Neural progenitor cell (in vitro differentiated cells): Measurements from ENCODE around the gene IL3RA. TPM values are rescaled to one million over a fixed set of nuclear protein-coding genes. Genes with fewer than 3 reads are reported as not detected.
A peak's percentile ranks its signal among the peaks of the same experiment; 100 is the strongest.

Experiments used
- DNase-seq: peaks from one replicate; pipeline ENCODE4 v3.0.0-alpha.2; 2016; ENCODE audit warnings: low spot score
- H2AFZ ChIP-seq: fragments of 200-600 bp; sonication (generic); replicated peaks from 2 replicates; pipeline ENCODE4 v1.6.1; 2016; ENCODE audit warnings: antibody characterized with exemption
- H3F3A ChIP-seq: fragments of 200-600 bp; sonication (generic); 2 replicates; pipeline ENCODE4 v1.6.1; 2016; ENCODE audit warnings: antibody characterized with exemption, low read depth
- H3K27ac ChIP-seq: fragments of 200-600 bp; sonication (generic); 2 replicates; pipeline ENCODE4 v1.5.1; 2016; ENCODE audit warnings: mild to moderate bottlenecking
- H3K27me3 ChIP-seq: fragments of 200-600 bp; sonication (generic); 2 replicates; pipeline ENCODE4 v1.6.1; 2016; ENCODE audit warnings: mild to moderate bottlenecking, moderate library complexity
- H3K36me3 ChIP-seq: fragments of 200-600 bp; sonication (generic); 2 replicates; pipeline ENCODE4 v1.5.1; 2016
- H3K4me1 ChIP-seq: fragments of 200-600 bp; sonication (generic); 2 replicates; pipeline ENCODE4 v1.6.1; 2016; ENCODE audit warnings: mixed run types
- H3K4me2 ChIP-seq: fragments of 200-600 bp; sonication (generic); 2 replicates; pipeline ENCODE4 v1.6.1; 2016
- H3K4me3 ChIP-seq: fragments of 200-600 bp; sonication (generic); 2 replicates; pipeline ENCODE4 v1.5.1; 2016
- H3K79me2 ChIP-seq: fragments of 200-600 bp; sonication (generic); 2 replicates; pipeline ENCODE4 v1.6.1; 2016; ENCODE audit warnings: low read depth
- H3K9ac ChIP-seq: fragments of 200-600 bp; sonication (generic); 2 replicates; pipeline ENCODE4 v1.6.1; 2016
- H3K9me3 ChIP-seq: fragments of 200-600 bp; sonication (generic); 2 replicates; pipeline ENCODE4 v1.5.1; 2016; ENCODE audit warnings: low read depth
- H4K20me1 ChIP-seq: fragments of 200-600 bp; sonication (generic); 2 replicates; pipeline ENCODE4 v1.6.1; 2016; ENCODE audit warnings: low read depth
- H3K27ac Mint-ChIP-seq: 3 replicates; pipeline ENCODE4 v1.8.0; 2021; ENCODE audit warnings: mixed read lengths
- H3K27me3 Mint-ChIP-seq: 2 replicates; pipeline ENCODE4 v1.8.0; 2022; ENCODE audit warnings: low read depth, mild to moderate bottlenecking, inconsistent platforms, moderate library complexity, mixed read lengths; ENCODE audit not compliant: insufficient read depth
- H3K36me3 Mint-ChIP-seq: 3 replicates; pipeline ENCODE4 v1.8.0; 2021; ENCODE audit warnings: mixed read lengths
- H3K4me1 Mint-ChIP-seq: 3 replicates; pipeline ENCODE4 v1.8.0; 2021; ENCODE audit warnings: mixed read lengths
- H3K4me3 Mint-ChIP-seq: 3 replicates; pipeline ENCODE4 v1.8.0; 2021; ENCODE audit warnings: mild to moderate bottlenecking, moderate library complexity, mixed read lengths
- H3K9me3 Mint-ChIP-seq: 3 replicates; pipeline ENCODE4 v1.8.0; 2020; ENCODE audit warnings: mixed read lengths
- EZH2 ChIP-seq: fragments of 200-600 bp; sonication (generic); IDR thresholded peaks from 2 replicates; pipeline ENCODE4 v1.6.1; 2017; ENCODE audit warnings: antibody characterized with exemption, mild to moderate bottlenecking, moderate library complexity
- EZH2phosphoT487 ChIP-seq: fragments of 200-600 bp; sonication (generic); IDR thresholded peaks from 2 replicates; pipeline ENCODE4 v1.6.1; 2017; ENCODE audit warnings: antibody characterized with exemption
- total RNA-seq: library from RNA; depleted of rRNA; stranded (reverse); fragments of >200 nt; gene quantifications from 2 replicates; pipeline ENCODE4 v1.2.3, GENCODE V29; 2015; ENCODE audit warnings: low replicate concordance
- TF ChIP-seq, protein P1 (sequence below): fragments of 200-600 bp; sonication (generic); IDR thresholded peaks from 2 replicates; pipeline ENCODE4 v1.5.1; 2017; ENCODE audit warnings: antibody characterized with exemption, mild to moderate bottlenecking

The IL3RA gene
- total RNA-seq, 1 donor from 2014 or later, result not detected

DNA sequence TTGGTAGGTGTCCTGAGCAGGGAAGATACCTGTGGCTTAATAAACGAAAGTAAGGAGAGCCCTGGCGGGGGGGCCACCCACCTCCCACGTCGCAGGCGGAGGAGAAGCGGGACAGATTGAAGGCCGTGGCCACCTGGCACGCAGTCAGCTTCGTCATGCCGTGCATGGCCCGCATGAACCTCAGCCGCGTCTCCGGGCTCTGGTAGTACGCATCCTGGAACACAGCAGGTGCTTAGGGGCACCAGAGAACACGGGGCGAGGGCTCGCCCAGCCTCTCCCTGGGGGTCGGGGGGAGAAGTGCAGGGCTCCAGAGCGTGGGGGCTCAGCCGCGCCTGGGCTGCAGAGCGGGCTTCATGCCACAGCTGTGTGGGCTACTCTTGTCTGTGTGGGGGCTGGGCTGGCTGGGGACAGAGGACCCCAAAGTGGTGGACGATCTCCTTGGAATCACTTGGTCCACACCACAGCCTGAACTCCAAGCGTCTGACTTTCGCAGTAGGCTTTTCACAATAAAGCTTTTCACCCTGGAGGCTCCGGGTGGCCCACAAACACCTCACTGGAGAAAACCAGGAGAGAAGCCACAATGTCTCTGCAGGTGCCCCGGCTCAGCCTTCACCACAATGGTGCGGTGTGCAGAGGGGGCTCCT, 82.4 kb downstream of the IL3RA start:
- DNase-seq, result no peak
- Histone ChIP-seq H3K36me3 (peaks cover 13% of the 10 kb centered on the region), H3F3A (peaks cover 21% of the 10 kb centered on the region), H4K20me1 (no peaks in the 10 kb centered on the region), H3K9ac (no peak overlapping the region), H3K27me3 (no peaks in the 10 kb centered on the region), H3K4me1 (peaks cover 5% of the 10 kb centered on the region), H3K79me2 (no peaks in the 10 kb centered on the region), H3K4me2 (no peak overlapping the region), H3K4me3 (no peak overlapping the region), H2AFZ (no peak overlapping the region), H3K9me3 (no peaks in the 10 kb centered on the region), H3K27ac (peak overlapping the region; percentile 85)
- TF ChIP-seq EZH2phosphoT487, result no peak
- no peak for TF ChIP-seq EZH2
- TF ChIP-seq, protein P1, sequence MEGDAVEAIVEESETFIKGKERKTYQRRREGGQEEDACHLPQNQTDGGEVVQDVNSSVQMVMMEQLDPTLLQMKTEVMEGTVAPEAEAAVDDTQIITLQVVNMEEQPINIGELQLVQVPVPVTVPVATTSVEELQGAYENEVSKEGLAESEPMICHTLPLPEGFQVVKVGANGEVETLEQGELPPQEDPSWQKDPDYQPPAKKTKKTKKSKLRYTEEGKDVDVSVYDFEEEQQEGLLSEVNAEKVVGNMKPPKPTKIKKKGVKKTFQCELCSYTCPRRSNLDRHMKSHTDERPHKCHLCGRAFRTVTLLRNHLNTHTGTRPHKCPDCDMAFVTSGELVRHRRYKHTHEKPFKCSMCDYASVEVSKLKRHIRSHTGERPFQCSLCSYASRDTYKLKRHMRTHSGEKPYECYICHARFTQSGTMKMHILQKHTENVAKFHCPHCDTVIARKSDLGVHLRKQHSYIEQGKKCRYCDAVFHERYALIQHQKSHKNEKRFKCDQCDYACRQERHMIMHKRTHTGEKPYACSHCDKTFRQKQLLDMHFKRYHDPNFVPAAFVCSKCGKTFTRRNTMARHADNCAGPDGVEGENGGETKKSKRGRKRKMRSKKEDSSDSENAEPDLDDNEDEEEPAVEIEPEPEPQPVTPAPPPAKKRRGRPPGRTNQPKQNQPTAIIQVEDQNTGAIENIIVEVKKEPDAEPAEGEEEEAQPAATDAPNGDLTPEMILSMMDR, result no peak
- Mint-ChIP-seq H3K27ac (no peak overlapping the region), H3K4me3 (no peak overlapping the region), H3K4me1 (no peaks in the 10 kb centered on the region), H3K36me3 (peaks cover 34% of the 10 kb centered on the region), H3K27me3 (peaks cover 6% of the 10 kb centered on the region), H3K9me3 (peaks cover 22% of the 10 kb centered on the region)

DNA sequence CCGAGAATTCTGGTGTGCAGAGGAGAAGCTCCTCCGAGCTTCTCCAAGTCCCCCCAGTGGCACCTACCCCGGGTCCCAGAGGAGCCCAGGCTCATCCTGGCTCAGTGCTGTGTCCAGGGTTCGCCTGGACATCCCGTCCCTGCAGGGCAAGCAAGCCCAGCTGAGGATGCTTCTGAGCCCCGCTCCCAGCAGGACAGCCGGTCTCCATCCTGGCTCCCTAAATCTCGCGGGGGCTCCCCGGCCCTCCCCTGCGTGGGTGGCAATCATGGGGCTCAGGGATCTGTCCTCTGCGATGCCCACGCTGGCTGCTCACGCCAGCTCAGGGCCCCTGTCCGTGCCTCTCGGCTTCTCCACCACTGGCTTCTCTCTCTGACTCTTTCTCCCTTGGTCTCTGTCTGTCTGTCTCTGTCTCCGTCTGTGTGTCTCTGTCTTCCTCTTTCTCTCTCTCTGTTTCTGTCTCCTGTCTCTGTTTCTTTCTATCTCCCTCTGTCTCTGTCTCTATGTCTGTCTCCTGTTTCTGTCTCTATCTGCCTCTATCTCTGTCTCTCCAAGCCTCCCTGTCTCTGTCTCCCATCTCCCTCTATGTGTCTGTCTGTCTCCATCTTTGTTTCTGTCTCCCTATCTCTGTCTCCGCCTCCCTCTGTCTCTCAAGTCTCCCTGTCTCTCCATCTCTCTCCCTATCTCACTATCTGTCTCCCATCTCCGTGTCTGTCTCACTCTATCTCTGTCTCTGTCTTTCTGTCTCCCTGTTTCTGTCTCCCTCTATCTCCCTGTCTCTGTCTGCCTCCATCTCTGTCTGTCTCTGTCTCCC, 83.2 kb downstream of the IL3RA start:
- DNase-seq, result no peak
- Mint-ChIP-seq H3K4me3 (no peak overlapping the region), H3K9me3 (peaks cover 27% of the 10 kb centered on the region), H3K27me3 (peaks cover 6% of the 10 kb centered on the region), H3K36me3 (peaks cover 37% of the 10 kb centered on the region), H3K27ac (peak overlapping the region; percentile 14), H3K4me1 (no peaks in the 10 kb centered on the region)
- peaks cover 13% of the 10 kb centered on the region for H3K36me3 ChIP-seq
- H3F3A ChIP-seq, result peaks cover 21% of the 10 kb centered on the region
- H3K4me3 ChIP-seq, result no peak overlapping the region
- H3K79me2 ChIP-seq, result no peaks in the 10 kb centered on the region
- H3K27ac ChIP-seq, result peak overlapping the region; percentile 85
- H2AFZ ChIP-seq, result no peak overlapping the region
- no peaks in the 10 kb centered on the region for H3K27me3 ChIP-seq
- H3K9ac ChIP-seq, result no peak overlapping the region
- no peaks in the 10 kb centered on the region for H4K20me1 ChIP-seq
- H3K4me1 ChIP-seq, result peaks cover 5% of the 10 kb centered on the region
- no peaks in the 10 kb centered on the region for H3K9me3 ChIP-seq
- no peak for TF ChIP-seq EZH2phosphoT487
- TF ChIP-seq, protein P1, result no peak
- no peak for TF ChIP-seq EZH2
- H3K4me2 ChIP-seq, result no peak overlapping the region

GRCh38 chrX:1420371-1420770, 83.8 kb downstream of the IL3RA start:
- Histone ChIP-seq H3K4me1 (peaks cover 5% of the 10 kb centered on the region), H3K36me3 (peaks cover 14% of the 10 kb centered on the region), H3K4me3 (no peak overlapping the region), H3K27ac (no peak overlapping the region), H3K27me3 (no peaks in the 10 kb centered on the region), H3K4me2 (no peak overlapping the region), H2AFZ (no peak overlapping the region), H4K20me1 (no peaks in the 10 kb centered on the region), H3K9me3 (no peaks in the 10 kb centered on the region), H3K9ac (no peak overlapping the region), H3F3A (peaks cover 21% of the 10 kb centered on the region), H3K79me2 (no peaks in the 10 kb centered on the region)
- H3K4me3 Mint-ChIP-seq, result no peak overlapping the region
- H3K9me3 Mint-ChIP-seq, result peaks cover 30% of the 10 kb centered on the region
- no peak for DNase-seq
- peak overlapping the region; percentile 14 for H3K27ac Mint-ChIP-seq
- H3K4me1 Mint-ChIP-seq, result no peaks in the 10 kb centered on the region
- TF ChIP-seq EZH2 (no peak), EZH2phosphoT487 (no peak)
- TF ChIP-seq, protein P1, result no peak
- H3K36me3 Mint-ChIP-seq, result peaks cover 43% of the 10 kb centered on the region
- H3K27me3 Mint-ChIP-seq, result peaks cover 6% of the 10 kb centered on the region
